Stimulated activated naive CD8-positive, alpha-beta T cell treated with anti-CD3 and anti-CD28 coated beads, Interleukin-15, Interleukin-2, amounts not matched to agents 100 ng/mL and 50 ng/mL, for 24 hours (primary cell): ENCODE data around the gene CDH4.
A peak's percentile ranks its signal among the peaks of the same experiment; 100 is the strongest.
"Not testable (repeated sequence)": the region's sequence is repeated elsewhere in the genome, so short reads cannot be mapped to it uniquely, and the experiment has no call there.

Experiments used
- H3K27ac Mint-ChIP-seq: one replicate; pipeline ENCODE4 v1.8.0; 2021; ENCODE audit warnings: mild to moderate bottlenecking, mixed read lengths
- H3K27me3 Mint-ChIP-seq: one replicate; pipeline ENCODE4 v1.8.0; 2021; ENCODE audit warnings: mixed read lengths
- H3K36me3 Mint-ChIP-seq: one replicate; pipeline ENCODE4 v1.8.0; 2021; ENCODE audit warnings: low read depth, mixed read lengths
- H3K4me1 Mint-ChIP-seq: one replicate; pipeline ENCODE4 v1.8.0; 2021; ENCODE audit warnings: low read depth, mixed read lengths
- H3K4me3 Mint-ChIP-seq: one replicate; pipeline ENCODE4 v1.8.0; 2021; ENCODE audit warnings: mild to moderate bottlenecking, mixed read lengths
- H3K9me3 Mint-ChIP-seq: one replicate; pipeline ENCODE4 v1.8.0; 2021; ENCODE audit warnings: mixed read lengths

CDH4 gene

DNA sequence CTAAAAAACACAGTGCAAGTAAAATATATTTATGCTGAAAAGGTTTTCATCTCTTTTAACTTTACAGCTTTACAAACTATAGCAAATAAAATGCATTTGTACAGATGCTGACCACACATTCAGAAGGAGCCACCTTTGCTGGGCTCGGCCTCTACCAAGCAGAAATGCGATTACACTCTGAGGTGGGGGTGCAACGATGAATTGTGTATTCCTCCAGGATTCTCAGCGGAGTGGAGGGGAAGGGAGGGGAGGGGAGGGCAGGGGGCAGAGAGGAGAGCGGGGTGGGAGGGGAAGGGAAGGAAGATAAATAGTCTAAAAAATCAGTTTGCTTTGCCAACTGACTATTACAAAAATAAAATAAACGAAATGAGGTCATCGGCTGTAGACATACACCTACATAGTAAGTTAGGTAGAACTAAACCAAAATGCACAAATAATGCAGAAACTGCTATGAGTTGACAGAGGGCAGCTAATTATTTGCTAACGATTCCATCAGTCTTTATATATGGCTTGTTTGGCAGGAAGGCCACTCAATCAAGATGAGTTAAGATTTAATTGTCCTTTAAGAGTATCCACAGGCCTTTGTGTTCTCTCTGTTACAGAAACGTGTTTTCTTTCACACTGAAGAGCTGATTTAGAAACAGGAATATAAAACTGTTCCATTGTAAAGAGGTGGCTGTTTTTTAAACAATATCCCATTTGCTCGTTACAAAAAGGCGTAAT lies 723.5 kb downstream of the CDH4 start:
- H3K36me3 Mint-ChIP-seq, result peaks cover 52% of the 10 kb centered on the region
- no peaks in the 10 kb centered on the region for H3K4me1 Mint-ChIP-seq
- H3K27me3 Mint-ChIP-seq, result no peaks in the 10 kb centered on the region
- no peak overlapping the region for H3K27ac Mint-ChIP-seq
- no peak overlapping the region for H3K4me3 Mint-ChIP-seq
- H3K9me3 Mint-ChIP-seq, result no peaks in the 10 kb centered on the region

GRCh38 chr20:61976263-61976643 lies 724.2 kb downstream of the CDH4 start:
- Mint-ChIP-seq H3K36me3 (peaks cover 59% of the 10 kb centered on the region), H3K4me1 (peaks cover 6% of the 10 kb centered on the region), H3K9me3 (no peaks in the 10 kb centered on the region), H3K27me3 (no peaks in the 10 kb centered on the region), H3K27ac (no peak overlapping the region), H3K4me3 (no peak overlapping the region)

GRCh38 chr20:61976644-61977418 lies 724.8 kb downstream of the CDH4 start:
- H3K4me3 Mint-ChIP-seq, result no peak overlapping the region
- H3K9me3 Mint-ChIP-seq, result no peaks in the 10 kb centered on the region
- no peak overlapping the region for H3K27ac Mint-ChIP-seq
- H3K36me3 Mint-ChIP-seq, result peaks cover 62% of the 10 kb centered on the region
- H3K27me3 Mint-ChIP-seq, result no peaks in the 10 kb centered on the region
- H3K4me1 Mint-ChIP-seq, result peaks cover 9% of the 10 kb centered on the region

DNA sequence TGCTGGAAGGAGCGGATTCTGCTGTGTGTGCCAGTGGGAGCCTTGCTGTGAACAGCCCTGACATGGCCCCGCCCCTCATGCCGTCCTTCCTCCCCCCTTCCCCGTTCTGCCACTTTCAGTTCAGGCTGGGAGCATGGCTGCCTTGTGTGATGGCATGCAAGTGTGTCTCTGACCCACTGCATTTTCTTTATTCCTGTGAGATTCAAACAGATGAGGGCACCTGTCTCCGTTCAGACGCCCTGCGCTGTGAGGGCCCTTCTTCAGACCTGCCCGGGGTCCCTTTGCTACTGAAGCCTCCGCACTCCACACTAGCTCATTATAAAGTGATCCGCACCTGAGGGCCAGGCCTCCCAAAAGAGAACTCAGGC lies 725.3 kb downstream of the CDH4 start:
- Mint-ChIP-seq H3K4me1 (peaks cover 9% of the 10 kb centered on the region), H3K36me3 (peaks cover 58% of the 10 kb centered on the region), H3K4me3 (no peak overlapping the region), H3K27me3 (no peaks in the 10 kb centered on the region), H3K27ac (no peak overlapping the region), H3K9me3 (no peaks in the 10 kb centered on the region)

- no peaks in the 10 kb centered on the region for H3K27me3 Mint-ChIP-seq
- H3K27ac Mint-ChIP-seq, result no peak overlapping the region
- no peaks in the 10 kb centered on the region for H3K9me3 Mint-ChIP-seq
- H3K36me3 Mint-ChIP-seq, result peaks cover 47% of the 10 kb centered on the region
- H3K4me1 Mint-ChIP-seq, result peaks cover 9% of the 10 kb centered on the region
- H3K4me3 Mint-ChIP-seq, result no peak overlapping the region
Observed at GRCh38 chr20:61978491-61978890, 726.4 kb downstream of the CDH4 start.

DNA sequence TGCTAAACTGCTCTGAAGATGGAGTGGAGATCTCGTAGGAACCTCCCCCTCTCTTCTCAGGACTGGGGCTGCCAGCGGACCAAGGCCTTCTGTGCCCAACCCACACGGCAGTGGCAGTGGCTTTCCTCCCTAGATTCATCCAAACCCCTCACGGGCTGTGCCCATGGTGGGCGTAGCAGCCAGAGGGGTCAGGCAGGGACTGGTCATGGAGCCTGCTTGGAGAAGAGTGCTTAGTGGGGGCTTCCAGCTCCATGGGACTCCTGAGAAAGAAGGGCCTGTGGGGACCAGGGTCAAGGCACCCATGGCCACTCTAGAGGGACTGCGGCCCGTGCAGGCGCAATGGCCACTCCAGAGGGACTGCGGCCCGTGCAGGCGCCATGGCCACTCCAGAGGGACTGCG lies 727.0 kb downstream of the CDH4 start:
- Mint-ChIP-seq H3K4me1 (peaks cover 9% of the 10 kb centered on the region), H3K9me3 (no peaks in the 10 kb centered on the region), H3K27ac (no peak overlapping the region), H3K27me3 (no peaks in the 10 kb centered on the region), H3K36me3 (peaks cover 47% of the 10 kb centered on the region), H3K4me3 (no peak overlapping the region)

DNA sequence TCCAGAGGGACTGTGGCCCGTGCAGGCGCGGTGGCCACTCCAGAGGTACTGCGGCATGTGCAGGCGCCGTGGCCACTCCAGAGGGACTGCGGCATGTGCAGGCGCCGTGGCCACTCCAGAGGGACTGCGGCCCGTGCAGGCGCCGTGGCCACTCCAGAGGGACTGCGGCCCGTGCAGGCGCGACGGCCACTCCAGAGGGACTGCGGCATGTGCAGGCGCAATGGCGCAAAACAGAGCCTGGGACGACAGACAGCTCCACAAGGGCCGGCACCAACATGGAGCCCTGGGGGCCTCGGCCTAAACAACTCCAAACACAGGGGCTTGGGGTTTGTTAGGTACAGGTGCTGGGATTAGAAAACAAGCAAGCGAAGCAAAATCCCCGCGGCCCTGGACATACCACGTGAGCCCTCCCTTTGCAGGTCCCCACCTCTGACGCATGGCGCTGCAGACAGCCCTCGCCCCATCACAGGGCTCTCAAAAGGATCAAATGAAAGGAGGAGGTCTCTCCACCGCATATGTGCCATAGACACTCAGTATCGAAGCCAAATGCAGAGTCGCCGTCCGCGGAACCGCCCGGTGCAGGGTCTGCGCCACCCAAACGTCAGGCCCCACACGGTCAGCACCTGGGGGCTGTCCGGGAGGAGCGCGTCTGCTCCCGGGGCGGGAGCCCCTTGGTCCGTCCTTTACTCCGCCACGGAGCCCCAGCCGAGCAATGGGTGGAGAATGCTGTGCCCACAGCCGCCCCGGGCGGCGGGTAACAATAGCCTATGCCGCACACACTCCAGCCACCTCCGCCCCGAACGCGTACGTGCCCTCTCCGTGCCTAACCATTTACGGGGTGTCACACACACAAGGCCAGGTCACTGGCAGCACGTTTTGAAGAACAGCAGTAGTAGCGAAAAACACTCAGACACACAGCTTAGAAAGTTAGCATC lies 727.9 kb downstream of the CDH4 start:
- H3K27me3 Mint-ChIP-seq, result no peaks in the 10 kb centered on the region
- no peaks in the 10 kb centered on the region for H3K9me3 Mint-ChIP-seq
- no peak overlapping the region for H3K4me3 Mint-ChIP-seq
- peaks cover 9% of the 10 kb centered on the region for H3K4me1 Mint-ChIP-seq
- H3K27ac Mint-ChIP-seq, result no peak overlapping the region
- H3K36me3 Mint-ChIP-seq, result peaks cover 49% of the 10 kb centered on the region

DNA sequence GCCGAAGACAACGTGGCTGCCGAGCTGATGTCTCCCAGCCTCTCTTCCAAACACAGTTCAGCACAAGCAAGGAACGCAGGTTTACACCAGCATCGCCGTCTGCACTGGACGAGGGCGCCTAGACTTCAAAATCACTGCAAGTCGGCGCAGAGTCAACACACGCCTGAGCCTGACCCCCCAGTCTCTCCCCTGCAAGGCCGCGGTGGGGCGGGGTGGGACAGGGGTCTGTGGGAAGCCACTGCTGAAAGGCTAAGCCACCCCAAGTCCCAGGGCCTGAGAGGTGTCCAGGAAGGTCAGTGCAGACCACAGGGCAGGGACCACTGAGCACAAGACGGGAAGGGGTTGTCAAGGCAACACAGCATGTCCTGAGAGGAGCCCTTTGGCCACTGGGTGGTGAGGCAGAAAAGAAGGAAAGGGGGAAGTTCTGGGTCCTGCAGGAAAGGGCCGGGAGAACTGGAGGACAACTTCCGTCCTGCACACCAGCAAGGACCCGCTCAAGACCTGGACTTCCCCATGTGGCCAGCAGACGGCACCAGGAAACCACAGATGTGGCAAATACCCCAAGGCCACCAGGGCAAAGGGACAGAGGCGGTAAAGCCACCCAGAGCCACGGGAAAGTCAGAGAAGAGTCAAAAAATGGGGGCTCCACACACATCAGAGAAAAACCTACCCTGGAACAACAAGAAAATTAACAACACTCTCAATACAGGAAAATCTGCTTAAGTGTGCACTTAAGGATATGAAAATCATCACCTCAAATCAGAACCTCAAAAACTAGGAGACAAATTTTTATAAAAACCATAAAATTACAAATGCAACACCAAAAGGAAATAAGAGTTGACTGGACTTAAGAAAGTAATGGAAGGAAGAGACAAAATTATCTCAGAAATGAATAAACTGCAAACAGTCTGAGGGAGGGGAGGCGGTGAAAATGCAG lies 728.9 kb downstream of the CDH4 start:
- Mint-ChIP-seq H3K9me3 (no peaks in the 10 kb centered on the region), H3K27ac (no peak overlapping the region), H3K4me1 (peaks cover 9% of the 10 kb centered on the region), H3K4me3 (no peak overlapping the region), H3K36me3 (peaks cover 46% of the 10 kb centered on the region), H3K27me3 (no peaks in the 10 kb centered on the region)

DNA sequence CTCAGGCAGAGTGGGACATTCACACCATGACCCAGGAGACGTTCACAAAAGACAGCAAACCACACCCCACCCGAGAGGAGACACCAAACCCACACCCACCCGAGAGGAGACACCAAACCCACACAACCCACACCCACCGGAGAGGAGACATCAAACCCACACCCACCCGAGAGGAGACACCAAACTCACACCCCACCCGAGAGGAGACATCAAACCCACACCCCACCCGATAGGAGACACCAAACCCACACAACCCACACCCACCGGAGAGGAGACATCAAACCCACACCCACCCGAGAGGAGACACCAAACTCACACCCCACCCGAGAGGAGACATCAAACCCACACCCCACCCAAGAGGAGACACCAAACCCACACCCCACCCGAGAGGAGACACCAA lies 729.6 kb downstream of the CDH4 start:
- peaks cover 47% of the 10 kb centered on the region for H3K36me3 Mint-ChIP-seq

GRCh38 chr20:61982191-61982950 lies 730.3 kb downstream of the CDH4 start:
- peaks cover 49% of the 10 kb centered on the region for H3K36me3 Mint-ChIP-seq
- H3K4me3 Mint-ChIP-seq, result no peak overlapping the region
- H3K27ac Mint-ChIP-seq, result peak overlapping the region; percentile 22
- H3K9me3 Mint-ChIP-seq, result no peaks in the 10 kb centered on the region
- H3K4me1 Mint-ChIP-seq, result peaks cover 9% of the 10 kb centered on the region
- H3K27me3 Mint-ChIP-seq, result no peaks in the 10 kb centered on the region

More for the DNA sequence above, 729.6 kb downstream of the CDH4 start:
- H3K4me3 Mint-ChIP-seq, H3K27me3 Mint-ChIP-seq, H3K9me3 Mint-ChIP-seq, H3K4me1 Mint-ChIP-seq: not testable (repeated sequence)
- H3K27ac Mint-ChIP-seq, result peak overlapping the region; percentile 22

GRCh38 chr20:61982951-61983315 lies 730.9 kb downstream of the CDH4 start:
- H3K9me3 Mint-ChIP-seq, result no peaks in the 10 kb centered on the region
- H3K27me3 Mint-ChIP-seq, result no peaks in the 10 kb centered on the region
- no peak overlapping the region for H3K4me3 Mint-ChIP-seq
- H3K36me3 Mint-ChIP-seq, result peaks cover 50% of the 10 kb centered on the region
- peaks cover 9% of the 10 kb centered on the region for H3K4me1 Mint-ChIP-seq
- no peak overlapping the region for H3K27ac Mint-ChIP-seq

- Mint-ChIP-seq H3K4me1 (peaks cover 9% of the 10 kb centered on the region), H3K27ac (no peak overlapping the region), H3K36me3 (peaks cover 55% of the 10 kb centered on the region), H3K27me3 (no peaks in the 10 kb centered on the region), H3K4me3 (no peak overlapping the region), H3K9me3 (no peaks in the 10 kb centered on the region)
Observed at GRCh38 chr20:61983965-61984364, 731.9 kb downstream of the CDH4 start.

GRCh38 chr20:61984431-61984830 lies 732.4 kb downstream of the CDH4 start:
- peaks cover 58% of the 10 kb centered on the region for H3K36me3 Mint-ChIP-seq
- not testable (repeated sequence) for H3K27me3 Mint-ChIP-seq, H3K4me1 Mint-ChIP-seq, H3K4me3 Mint-ChIP-seq, H3K9me3 Mint-ChIP-seq, H3K27ac Mint-ChIP-seq

GRCh38 chr20:61985096-61985495 lies 733.0 kb downstream of the CDH4 start:
- Mint-ChIP-seq H3K27me3 (no peaks in the 10 kb centered on the region), H3K4me3 (no peak overlapping the region), H3K4me1 (peaks cover 9% of the 10 kb centered on the region), H3K9me3 (no peaks in the 10 kb centered on the region), H3K27ac (no peak overlapping the region), H3K36me3 (peaks cover 59% of the 10 kb centered on the region)
